Measurements from ENCODE around the gene MAST4. TPM values are rescaled to one million over a fixed set of nuclear protein-coding genes. Genes with fewer than 3 reads are reported as not detected.

MAST4 gene
- total and polyA plus RNA-seq, 4 donors = 3.7 to 9.5 (median 6.5) TPM

DNA sequence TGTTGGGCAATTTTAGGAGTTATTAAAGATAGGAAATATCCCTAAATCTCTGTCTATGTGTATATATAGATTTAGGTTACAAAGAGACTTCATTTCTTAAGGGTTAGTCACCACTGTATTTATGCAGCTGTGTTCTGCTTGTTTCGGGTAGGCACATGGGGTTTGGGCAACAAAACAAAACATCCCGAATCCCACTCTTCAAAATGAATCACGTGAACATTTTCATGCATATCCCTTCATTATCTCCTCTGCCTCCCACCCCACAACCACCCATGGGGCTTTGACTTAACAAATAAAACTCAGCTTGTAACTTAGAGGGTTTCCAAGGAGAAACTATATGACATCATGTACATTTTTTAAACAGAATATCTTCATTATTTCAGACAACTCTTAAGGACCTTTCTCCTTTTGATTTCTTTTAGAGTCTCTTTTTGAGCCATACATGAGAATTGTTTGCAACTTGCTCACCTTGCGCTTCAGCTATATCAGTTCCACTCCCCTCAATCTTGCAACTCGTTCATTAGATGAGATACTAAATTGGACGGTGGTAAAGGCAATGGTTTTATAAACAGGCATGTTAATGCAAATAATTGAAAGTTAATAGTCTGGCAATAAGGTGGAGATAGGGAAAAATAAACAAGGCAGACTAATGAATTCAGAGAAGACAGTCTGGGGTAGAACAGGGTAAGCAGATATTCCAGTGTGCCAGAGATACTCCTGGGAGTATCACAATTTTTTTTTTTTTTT, 463.7 kb downstream of the MAST4 start:
- WGBS = 91% methylated on average over 6 of the region's 6 CpGs
- DNase-seq (ENCODE audit: low spot score) = no peak
- no peak overlapping the region for H3K9ac ChIP-seq (ENCODE audit: low read depth in 1 of 2, low read length in 2 of 2)
- TF ChIP-seq TAF1 (conservative IDR thresholded peaks at IDR 0.05) = no peak
- TF ChIP-seq FOXA2 (IDR thresholded peaks at IDR 0.05) = no peak
- TF ChIP-seq NR2F2 (IDR thresholded peaks at IDR 0.05) = no peak
- TF ChIP-seq ATF3 (IDR thresholded peaks at IDR 0.05) = no peak
- TF ChIP-seq MAX (IDR thresholded peaks at IDR 0.05) = no peak
- TF ChIP-seq CTCF (IDR thresholded peaks at IDR 0.05; ENCODE audit: low read depth, low read length, missing input control) = no peak
- no peak for TF ChIP-seq RAD21 (IDR thresholded peaks at IDR 0.05)
- no peak for TF ChIP-seq EGR1 (IDR thresholded peaks at IDR 0.05; ENCODE audit: low read depth in 2 of 2)
- no peak for TF ChIP-seq JUND (IDR thresholded peaks at IDR 0.05)
- no peak for TF ChIP-seq RXRA (IDR thresholded peaks at IDR 0.05)
- TF ChIP-seq SP1 (IDR thresholded peaks at IDR 0.05) = no peak
- no peak for TF ChIP-seq YY1 (IDR thresholded peaks at IDR 0.05)
- no peak for TF ChIP-seq FOXA1 (IDR thresholded peaks at IDR 0.05)
- no peaks in the 10 kb centered on the region for H3K9me3 ChIP-seq (ENCODE audit: control insufficient read depth in 4 of 4, low read length in 3 of 4)
- no peak overlapping the region for H3K27ac ChIP-seq (ENCODE audit: low read depth in 1 of 2, low read length in 2 of 2)
- no peak overlapping the region for H3K4me3 ChIP-seq (ENCODE audit: low read depth in 1 of 3, low read length in 3 of 3)
- H3K36me3 ChIP-seq (ENCODE audit: control insufficient read depth in 4 of 4, insufficient read depth in 3 of 4, low read depth in 1 of 4, low read length in 3 of 4) = peaks cover 0 to 4% (median 0%) of the 10 kb centered on the region in 4 donors
- H3K27me3 ChIP-seq (ENCODE audit: control insufficient read depth in 4 of 4, insufficient read depth in 4 of 4, low read length in 3 of 4) = no peaks in the 10 kb centered on the region
- H3K4me1 ChIP-seq (ENCODE audit: control insufficient read depth in 4 of 4, insufficient read depth in 4 of 4, low read length in 3 of 4) = peaks cover 0 to 5% (median 0%) of the 10 kb centered on the region in 4 donors

DNA sequence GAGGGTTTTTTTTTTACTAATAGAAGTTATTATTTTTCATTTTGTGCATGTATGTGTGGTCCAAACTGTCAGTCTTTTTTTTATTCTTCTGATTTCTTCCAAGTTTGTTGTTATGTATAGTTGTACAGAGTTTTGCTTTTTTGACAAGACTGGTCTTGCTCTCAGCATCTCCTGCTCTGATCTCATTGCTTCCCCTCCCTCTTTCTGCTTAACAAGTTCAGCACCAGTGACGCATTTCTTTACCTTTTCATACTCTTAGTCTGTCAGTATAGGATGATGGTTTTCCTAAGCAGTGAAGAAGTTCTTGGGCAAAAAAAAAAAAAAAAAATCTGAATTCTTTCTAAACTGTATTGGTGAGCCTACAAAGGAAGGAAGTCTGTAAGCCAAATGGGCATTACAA, 465.3 kb downstream of the MAST4 start:
- no peaks in the 10 kb centered on the region for H3K27me3 ChIP-seq (ENCODE audit: control insufficient read depth in 4 of 4, insufficient read depth in 4 of 4, low read length in 3 of 4)
- H3K4me1 ChIP-seq (ENCODE audit: control insufficient read depth in 4 of 4, insufficient read depth in 4 of 4, low read length in 3 of 4) = peaks cover 0 to 11% (median 0%) of the 10 kb centered on the region in 4 donors
- 98% methylated on average over 1 of the region's 1 CpG for WGBS
- H3K4me3 ChIP-seq (ENCODE audit: low read depth in 1 of 3, low read length in 3 of 3) = no peak overlapping the region
- no peak overlapping the region for H3K9ac ChIP-seq (ENCODE audit: low read depth in 1 of 2, low read length in 2 of 2)
- H3K27ac ChIP-seq (ENCODE audit: low read depth in 1 of 2, low read length in 2 of 2) = no peak overlapping the region
- H3K9me3 ChIP-seq (ENCODE audit: control insufficient read depth in 4 of 4, low read length in 3 of 4) = no peaks in the 10 kb centered on the region
- DNase-seq (ENCODE audit: low spot score) = no peak
- no peak for TF ChIP-seq GABPA (IDR thresholded peaks at IDR 0.05 in 1 of 2, conservative IDR thresholded peaks at IDR 0.05 in 1 of 2)
- TF ChIP-seq, protein P1, sequence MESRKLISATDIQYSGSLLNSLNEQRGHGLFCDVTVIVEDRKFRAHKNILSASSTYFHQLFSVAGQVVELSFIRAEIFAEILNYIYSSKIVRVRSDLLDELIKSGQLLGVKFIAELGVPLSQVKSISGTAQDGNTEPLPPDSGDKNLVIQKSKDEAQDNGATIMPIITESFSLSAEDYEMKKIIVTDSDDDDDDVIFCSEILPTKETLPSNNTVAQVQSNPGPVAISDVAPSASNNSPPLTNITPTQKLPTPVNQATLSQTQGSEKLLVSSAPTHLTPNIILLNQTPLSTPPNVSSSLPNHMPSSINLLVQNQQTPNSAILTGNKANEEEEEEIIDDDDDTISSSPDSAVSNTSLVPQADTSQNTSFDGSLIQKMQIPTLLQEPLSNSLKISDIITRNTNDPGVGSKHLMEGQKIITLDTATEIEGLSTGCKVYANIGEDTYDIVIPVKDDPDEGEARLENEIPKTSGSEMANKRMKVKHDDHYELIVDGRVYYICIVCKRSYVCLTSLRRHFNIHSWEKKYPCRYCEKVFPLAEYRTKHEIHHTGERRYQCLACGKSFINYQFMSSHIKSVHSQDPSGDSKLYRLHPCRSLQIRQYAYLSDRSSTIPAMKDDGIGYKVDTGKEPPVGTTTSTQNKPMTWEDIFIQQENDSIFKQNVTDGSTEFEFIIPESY (IDR thresholded peaks at IDR 0.05) = no peak
- TF ChIP-seq NR2F2 (IDR thresholded peaks at IDR 0.05) = no peak
- no peak for TF ChIP-seq SP1 (IDR thresholded peaks at IDR 0.05)
- no peak for TF ChIP-seq RXRA (IDR thresholded peaks at IDR 0.05)
- no peak for TF ChIP-seq FOXA2 (IDR thresholded peaks at IDR 0.05)
- no peak for TF ChIP-seq RAD21 (IDR thresholded peaks at IDR 0.05)
- TF ChIP-seq YY1 (IDR thresholded peaks at IDR 0.05) = no peak
- no peak for TF ChIP-seq HNF4G (IDR thresholded peaks at IDR 0.05)
- no peak for TF ChIP-seq HNF4A (conservative IDR thresholded peaks at IDR 0.05)
- TF ChIP-seq EGR1 (IDR thresholded peaks at IDR 0.05; ENCODE audit: low read depth in 2 of 2) = no peak
- no peak for TF ChIP-seq JUND (IDR thresholded peaks at IDR 0.05)
- no peak for TF ChIP-seq MAX (IDR thresholded peaks at IDR 0.05)
- TF ChIP-seq TAF1 (conservative IDR thresholded peaks at IDR 0.05) = no peak
- TF ChIP-seq, protein P2, sequence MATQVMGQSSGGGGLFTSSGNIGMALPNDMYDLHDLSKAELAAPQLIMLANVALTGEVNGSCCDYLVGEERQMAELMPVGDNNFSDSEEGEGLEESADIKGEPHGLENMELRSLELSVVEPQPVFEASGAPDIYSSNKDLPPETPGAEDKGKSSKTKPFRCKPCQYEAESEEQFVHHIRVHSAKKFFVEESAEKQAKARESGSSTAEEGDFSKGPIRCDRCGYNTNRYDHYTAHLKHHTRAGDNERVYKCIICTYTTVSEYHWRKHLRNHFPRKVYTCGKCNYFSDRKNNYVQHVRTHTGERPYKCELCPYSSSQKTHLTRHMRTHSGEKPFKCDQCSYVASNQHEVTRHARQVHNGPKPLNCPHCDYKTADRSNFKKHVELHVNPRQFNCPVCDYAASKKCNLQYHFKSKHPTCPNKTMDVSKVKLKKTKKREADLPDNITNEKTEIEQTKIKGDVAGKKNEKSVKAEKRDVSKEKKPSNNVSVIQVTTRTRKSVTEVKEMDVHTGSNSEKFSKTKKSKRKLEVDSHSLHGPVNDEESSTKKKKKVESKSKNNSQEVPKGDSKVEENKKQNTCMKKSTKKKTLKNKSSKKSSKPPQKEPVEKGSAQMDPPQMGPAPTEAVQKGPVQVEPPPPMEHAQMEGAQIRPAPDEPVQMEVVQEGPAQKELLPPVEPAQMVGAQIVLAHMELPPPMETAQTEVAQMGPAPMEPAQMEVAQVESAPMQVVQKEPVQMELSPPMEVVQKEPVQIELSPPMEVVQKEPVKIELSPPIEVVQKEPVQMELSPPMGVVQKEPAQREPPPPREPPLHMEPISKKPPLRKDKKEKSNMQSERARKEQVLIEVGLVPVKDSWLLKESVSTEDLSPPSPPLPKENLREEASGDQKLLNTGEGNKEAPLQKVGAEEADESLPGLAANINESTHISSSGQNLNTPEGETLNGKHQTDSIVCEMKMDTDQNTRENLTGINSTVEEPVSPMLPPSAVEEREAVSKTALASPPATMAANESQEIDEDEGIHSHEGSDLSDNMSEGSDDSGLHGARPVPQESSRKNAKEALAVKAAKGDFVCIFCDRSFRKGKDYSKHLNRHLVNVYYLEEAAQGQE (IDR thresholded peaks at IDR 0.05) = no peak
- H3K36me3 ChIP-seq (ENCODE audit: control insufficient read depth in 4 of 4, insufficient read depth in 3 of 4, low read depth in 1 of 4, low read length in 3 of 4) = peaks cover 0 to 2% (median 0%) of the 10 kb centered on the region in 4 donors

Measured in liver (tissue), 9 donors.